ENCODE measurements around the gene SLC4A1AP.

SLC4A1AP gene

DNA sequence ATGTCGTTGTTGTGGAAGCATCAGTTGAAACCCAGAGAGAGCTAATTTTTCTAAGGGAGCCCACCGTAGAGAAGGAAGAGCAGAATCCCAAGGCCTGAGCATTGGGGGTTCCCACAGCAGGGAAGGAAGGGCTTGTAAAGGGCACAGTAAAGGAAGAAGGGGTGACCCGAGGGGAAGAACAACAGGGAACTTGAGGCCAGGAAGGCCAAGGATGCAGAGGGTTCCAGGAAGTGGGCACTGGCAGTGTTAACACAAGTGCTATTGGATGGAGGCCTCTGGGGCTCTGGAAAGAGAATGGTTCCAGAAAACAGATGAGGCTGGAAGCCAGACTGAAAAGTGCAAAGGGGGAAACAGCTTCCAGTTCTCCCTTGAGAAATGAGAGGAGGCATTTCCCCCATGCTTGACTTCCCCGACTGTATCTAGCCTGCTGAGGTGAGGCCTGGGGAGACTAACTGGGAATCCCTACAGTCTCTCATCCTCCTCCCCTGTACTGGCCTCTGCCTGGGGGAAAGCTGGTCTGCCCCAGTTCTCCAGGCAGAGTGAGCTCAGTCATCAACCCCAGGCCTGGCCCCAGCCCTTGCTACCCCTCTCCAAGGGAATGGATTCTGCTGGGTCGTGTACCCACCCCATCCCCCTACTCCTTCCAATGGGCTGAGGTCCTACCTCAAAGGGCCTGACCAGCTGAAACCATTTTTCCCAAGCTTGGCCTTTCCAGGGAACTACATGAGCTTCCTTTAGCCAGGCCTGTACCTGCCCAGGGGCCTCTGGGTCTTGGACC is 64.6 kb downstream of the SLC4A1AP start:
- no peak overlapping the region for H3K4me3 ChIP-seq (replicated peaks; ENCODE audit: low read depth, low read length)
- DNase-seq (ENCODE audit: extremely low read depth, low read depth), result no peak
- TF ChIP-seq, protein P1, sequence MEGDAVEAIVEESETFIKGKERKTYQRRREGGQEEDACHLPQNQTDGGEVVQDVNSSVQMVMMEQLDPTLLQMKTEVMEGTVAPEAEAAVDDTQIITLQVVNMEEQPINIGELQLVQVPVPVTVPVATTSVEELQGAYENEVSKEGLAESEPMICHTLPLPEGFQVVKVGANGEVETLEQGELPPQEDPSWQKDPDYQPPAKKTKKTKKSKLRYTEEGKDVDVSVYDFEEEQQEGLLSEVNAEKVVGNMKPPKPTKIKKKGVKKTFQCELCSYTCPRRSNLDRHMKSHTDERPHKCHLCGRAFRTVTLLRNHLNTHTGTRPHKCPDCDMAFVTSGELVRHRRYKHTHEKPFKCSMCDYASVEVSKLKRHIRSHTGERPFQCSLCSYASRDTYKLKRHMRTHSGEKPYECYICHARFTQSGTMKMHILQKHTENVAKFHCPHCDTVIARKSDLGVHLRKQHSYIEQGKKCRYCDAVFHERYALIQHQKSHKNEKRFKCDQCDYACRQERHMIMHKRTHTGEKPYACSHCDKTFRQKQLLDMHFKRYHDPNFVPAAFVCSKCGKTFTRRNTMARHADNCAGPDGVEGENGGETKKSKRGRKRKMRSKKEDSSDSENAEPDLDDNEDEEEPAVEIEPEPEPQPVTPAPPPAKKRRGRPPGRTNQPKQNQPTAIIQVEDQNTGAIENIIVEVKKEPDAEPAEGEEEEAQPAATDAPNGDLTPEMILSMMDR (IDR thresholded peaks at IDR 0.05; ENCODE audit: low read depth, low read length, missing control alignments), result no peak

DNA sequence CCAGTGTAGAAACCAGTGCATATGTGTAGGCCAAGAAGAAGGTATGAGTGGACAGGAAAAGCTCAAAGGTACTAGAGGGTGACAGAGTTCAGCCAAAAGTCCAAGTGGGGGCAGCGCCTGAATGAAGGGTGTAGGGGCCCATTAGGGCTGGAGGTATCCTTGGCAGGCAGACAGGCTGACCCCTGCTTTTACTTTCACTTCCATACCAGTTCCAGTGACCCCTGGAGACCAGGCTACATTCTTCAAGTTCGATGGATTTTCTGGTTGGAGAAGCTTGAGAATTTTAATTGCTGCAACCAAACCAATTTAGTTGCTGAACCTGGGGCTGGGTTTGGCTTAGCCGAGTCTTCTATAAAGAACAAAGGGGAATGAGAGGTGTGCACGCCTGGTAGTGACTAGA is 65.5 kb downstream of the SLC4A1AP start:
- TF ChIP-seq, protein P1 (IDR thresholded peaks at IDR 0.05; ENCODE audit: low read depth, low read length, missing control alignments), result no peak
- DNase-seq (ENCODE audit: extremely low read depth, low read depth), result no peak
- no peak overlapping the region for H3K4me3 ChIP-seq (replicated peaks; ENCODE audit: low read depth, low read length)

GRCh38 chr2:27729614-27730013 is 65.9 kb downstream of the SLC4A1AP start:
- no peak overlapping the region for H3K4me3 ChIP-seq (replicated peaks; ENCODE audit: low read depth, low read length)
- no peak for DNase-seq (ENCODE audit: extremely low read depth, low read depth)

DNA sequence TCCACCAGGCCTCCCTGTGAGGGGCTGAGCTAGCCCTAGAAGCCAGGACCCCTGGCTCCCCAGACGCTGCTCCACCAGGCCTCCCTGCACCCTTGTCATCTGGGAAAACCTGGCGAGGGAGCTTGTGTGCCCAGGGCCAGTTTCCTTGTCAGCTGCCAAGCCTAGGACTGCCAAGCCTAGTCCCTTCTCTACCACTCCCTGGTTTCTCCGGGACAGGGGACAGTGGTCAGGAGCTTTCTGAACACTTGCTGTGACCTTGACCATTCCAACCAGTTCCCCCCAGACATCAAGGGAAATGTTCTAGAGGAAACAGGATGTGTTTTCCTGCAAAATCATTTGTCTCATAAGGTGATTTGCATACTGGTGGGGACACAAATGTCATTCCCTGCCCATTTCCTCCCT is 66.6 kb downstream of the SLC4A1AP start:
- TF ChIP-seq, protein P1 (IDR thresholded peaks at IDR 0.05; ENCODE audit: low read depth, low read length, missing control alignments), result no peak
- no peak for DNase-seq (ENCODE audit: extremely low read depth, low read depth)
- H3K4me3 ChIP-seq (replicated peaks; ENCODE audit: low read depth, low read length), result no peak overlapping the region

More at GRCh38 chr2:27729614-27730013, 65.9 kb downstream of the SLC4A1AP start:
- TF ChIP-seq, protein P1 (IDR thresholded peaks at IDR 0.05; ENCODE audit: low read depth, low read length, missing control alignments), result no peak

DNA sequence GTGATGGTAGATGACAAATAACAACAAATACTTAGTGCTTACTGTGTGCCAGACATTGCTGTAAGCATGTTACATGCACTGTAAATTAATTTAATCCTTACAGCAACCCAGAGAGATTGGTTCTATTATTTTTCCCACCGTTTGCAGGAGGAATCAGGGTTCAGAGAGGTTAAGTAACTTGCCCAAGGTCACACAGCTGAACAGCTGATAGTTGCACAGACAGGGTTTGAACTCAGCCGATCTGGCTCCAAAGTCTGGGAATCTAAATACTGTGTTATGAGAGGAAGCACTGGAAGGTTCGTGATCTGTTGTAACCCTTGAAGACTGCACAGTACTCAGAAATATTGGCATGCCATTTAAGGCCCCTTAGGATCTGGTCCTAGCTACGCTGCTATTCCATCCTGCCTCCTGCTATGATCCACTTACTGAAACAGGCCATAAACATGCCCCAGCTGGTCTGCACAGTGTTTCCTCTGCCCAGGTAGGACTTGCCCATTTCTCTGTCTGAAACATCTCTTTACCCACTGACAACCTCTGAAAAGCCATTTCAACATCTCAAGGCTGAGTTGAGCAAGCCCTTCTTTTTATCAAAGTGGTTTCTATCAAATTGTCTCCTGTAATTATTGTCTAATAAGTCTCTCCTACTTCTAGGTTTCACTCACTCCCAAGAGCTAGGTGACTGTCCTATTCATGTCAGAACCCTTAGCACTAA is 67.4 kb downstream of the SLC4A1AP start:
- TF ChIP-seq, protein P1 (IDR thresholded peaks at IDR 0.05; ENCODE audit: low read depth, low read length, missing control alignments), result no peak

DNA sequence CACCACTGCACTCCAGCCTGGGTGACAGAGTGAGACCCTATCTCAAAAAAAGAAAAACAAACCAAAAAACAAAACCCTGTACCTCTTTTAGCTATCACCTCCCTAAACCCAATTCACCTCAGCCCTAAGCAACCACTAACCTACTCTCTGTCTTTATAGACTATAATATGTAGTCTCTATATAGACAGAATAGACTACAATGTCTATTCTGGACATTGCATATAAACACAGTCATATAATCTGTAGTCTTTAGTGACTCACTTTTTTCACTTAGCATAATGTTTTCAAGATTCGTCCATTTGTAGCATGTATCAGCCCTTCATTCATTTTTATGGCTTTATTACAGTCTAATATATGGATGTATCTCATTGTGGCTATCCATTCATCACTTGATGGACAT is 70.6 kb downstream of the SLC4A1AP start:
- DNase-seq (ENCODE audit: extremely low read depth, low read depth), result no peak
- no peak overlapping the region for H3K4me3 ChIP-seq (replicated peaks; ENCODE audit: low read depth, low read length)
- TF ChIP-seq, protein P1 (IDR thresholded peaks at IDR 0.05; ENCODE audit: low read depth, low read length, missing control alignments), result no peak

More for the DNA sequence above, 67.4 kb downstream of the SLC4A1AP start:
- no peak for DNase-seq (ENCODE audit: extremely low read depth, low read depth)
- H3K4me3 ChIP-seq (replicated peaks; ENCODE audit: low read depth, low read length), result no peak overlapping the region

Data from HFF-Myc (cell line).